ENCODE data around the gene CD80.

CD80 gene

DNA sequence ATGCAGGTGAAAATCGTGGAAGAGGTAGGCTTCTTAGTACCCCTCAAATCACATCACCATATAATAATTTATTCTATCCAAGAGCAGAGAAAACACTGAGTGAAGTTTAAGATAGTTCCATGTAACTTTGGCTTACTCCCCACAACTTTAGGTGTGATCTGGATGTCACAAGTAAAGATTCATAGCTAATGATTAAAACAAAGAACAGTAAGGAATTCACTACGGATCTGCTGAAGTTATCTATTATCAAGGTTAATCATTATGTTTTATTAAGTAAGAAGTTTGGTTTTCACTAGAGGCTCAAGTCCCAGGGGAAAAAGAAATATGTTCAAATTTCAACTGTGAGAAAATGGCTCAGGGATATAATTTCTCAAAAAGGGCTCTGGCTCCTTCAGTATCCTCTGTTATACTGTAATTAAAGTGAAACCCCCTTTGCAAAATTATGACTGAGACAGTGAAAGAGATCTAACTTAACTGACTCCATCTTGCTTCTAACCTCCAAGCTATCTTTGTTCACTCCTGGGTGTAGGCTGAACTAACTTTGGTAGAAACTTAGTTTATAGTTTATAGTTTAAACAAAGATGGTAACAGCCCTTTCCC lies 17.1 kb downstream of the CD80 start:
- FAIRE-seq = no peak

DNA sequence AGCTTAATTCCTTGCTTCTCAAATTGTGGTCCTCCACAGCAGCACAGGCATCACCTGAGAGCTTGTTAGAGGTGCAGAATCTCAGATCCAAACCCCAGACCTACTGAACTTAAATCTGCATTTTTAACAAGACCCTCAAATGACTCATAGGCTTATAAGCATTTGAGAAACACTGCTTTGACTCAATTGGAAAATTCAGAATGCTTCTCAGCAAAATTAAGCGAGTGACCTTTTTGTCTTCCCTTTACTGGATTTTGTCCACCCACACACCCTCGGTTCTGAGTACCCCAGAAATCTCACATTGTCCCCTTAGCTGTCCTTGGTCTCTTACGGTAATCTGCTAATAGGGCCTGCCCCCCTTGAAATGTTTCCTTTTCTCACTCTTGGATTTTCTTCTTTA lies 17.9 kb downstream of the CD80 start:
- FAIRE-seq = no peak

DNA sequence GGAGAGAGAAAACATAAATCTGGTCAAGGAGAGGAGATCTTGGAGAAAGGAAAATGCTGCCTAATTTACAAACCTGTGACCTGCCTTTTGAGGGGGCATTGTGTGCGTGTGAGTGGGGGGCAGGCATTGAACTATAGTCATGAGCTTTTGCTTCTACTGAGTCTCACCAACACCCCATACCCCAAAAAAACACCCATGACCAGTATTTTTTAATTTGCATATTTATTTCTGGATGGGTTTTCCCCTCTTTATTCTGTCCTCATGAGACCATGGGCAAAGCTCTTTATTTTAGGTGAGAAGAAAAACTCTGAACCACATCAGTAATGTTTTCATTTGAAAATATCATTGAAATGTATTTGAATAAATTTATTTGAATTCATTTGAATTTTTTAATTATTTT lies 20.6 kb downstream of the CD80 start:
- FAIRE-seq = no peak

DNA sequence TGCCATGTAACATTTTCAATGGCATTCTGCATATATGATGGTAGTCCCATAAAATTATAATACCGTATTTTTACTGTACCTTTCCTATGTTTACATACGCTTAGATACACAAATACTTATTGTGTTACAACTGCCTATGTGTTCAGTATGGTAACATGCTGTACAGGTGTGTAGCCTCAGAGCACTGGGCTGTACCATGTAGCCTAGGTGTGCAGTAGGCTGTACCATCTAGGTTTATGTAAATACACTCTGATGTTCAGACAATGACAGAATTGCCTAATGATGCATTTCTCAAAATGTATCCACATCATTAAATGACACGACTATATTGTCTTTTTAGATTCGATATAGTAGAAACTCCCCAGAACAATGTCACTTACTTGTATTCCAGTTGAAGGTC lies 22.7 kb downstream of the CD80 start:
- no peak for FAIRE-seq

DNA sequence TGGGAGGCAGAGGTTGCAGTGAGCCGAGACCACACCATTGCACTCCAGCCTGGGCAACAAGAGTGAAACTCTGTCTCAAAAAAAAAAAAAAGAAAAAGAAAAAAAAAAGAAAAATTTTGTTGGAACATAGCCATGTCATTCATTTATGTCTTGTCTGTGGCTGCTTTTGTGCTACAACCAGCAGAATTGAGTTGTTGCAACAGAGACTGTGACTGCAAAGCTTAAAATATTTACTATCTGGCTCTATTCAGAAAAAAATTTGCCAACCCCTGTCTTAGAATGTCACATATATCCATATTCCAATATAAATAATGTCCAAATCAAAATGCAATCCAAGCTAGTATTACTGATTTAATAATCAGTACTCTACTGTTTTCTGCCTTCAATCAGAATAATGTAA lies 25.1 kb downstream of the CD80 start:
- no peak for FAIRE-seq

DNA sequence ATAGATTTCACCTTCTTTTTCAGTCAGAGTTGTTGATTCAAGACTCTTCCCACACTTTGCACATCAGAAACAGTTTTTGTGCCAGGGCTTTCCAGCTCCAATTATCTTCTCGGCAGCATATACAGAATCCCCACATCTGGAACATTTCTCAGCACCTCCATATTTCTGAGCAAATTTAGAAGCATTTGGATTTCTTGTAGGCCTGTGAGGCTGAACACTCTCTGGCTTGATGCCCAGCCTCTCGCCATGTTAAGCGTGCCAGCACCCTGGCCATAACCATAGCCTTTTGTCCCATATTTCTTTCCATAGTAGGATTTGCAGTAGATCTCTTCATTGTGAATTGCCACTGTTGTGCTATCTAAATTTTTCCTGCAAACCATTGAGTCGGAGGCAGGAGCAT lies 28.3 kb downstream of the CD80 start:
- no peak for FAIRE-seq

DNA sequence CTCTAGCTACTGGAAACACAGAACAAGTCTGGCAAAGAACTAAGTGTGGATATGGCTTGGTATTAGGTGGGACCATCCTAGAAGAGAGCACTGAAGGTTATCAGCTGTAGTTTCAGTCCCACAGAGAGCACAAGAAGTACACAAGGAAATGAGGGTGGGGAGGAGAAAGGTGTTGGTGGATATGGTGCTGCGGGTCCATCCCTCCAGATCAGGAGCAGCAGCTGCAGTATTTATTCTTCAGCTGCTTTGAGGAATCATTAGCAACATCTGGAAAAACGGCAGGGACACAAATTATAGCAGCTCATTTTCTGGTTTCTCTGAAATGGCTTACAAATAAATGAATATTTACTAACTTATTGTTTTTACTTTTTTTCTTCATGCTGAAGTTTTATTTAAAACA lies 29.0 kb downstream of the CD80 start:
- FAIRE-seq = no peak

DNA sequence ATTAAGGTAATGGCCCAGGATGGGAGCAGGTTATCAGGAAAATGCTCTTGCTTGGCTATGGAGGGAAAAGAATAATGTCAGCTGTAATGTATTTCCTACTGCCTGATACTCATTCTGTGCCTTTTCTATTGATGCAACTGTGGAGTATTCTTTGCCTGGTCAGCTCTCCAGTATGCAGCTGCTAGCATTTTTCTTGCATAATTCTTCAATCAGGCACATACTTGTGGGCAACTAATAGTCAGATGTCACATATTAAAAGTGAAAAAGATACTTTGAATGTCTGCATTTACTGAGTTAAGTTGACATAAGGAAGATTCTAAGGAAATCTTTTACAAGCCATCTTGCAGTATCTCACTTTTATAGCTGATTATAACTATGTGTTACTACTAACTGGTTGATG lies 29.5 kb downstream of the CD80 start:
- FAIRE-seq = no peak

DNA sequence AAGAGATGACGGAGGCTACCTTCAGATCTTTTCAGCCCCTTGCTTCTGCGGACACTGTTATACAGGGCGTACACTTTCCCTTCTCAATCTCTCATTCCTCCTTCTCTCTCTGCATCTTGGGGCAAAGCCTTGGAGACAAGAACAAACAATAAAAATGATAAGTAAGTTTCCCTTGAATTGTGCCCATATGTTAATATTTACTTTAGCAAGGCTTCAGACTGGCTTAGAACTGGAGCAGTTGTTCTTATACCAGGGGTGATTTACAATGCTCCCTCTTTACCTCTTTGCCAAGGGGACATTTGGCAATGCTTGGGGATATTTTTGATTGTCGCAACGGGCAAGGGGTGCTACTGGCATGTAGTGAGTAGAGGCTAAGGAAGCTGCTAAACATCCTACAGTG lies 31.7 kb downstream of the CD80 start:
- no peak for FAIRE-seq

DNA sequence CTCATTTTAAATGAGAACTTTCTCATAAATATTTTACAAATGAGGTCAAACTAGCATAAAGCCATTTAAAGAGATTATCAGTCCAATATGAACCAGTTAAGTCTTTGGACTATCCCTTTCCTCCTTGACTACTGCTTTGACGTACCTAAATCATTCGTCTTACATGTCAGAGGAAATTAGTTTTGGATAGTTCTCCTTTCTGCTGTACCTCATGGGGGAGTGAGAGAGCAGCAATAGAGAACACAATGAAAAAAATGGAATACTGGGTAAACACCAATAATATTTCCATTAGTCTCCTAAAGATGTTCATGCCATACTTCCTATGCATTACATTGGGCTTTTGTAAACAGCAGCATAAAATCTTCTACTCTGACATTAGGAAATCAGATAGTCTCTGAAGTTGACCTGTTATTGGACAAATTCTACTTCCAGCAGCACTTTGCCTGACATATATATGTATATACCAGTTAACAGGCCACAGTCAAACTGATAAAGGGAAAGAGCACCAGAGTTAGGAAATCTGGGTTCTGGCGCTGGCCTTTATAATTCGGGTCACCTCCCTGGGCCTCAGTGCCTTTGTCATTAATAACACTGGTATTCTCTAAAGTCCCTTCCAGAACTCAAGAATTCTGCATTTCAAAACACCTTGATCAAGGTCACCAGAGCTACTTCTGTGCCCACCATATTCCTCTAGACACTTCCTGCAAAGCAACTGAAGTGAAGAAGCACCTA lies 34.3 kb downstream of the CD80 start:
- FAIRE-seq = no peak

DNA sequence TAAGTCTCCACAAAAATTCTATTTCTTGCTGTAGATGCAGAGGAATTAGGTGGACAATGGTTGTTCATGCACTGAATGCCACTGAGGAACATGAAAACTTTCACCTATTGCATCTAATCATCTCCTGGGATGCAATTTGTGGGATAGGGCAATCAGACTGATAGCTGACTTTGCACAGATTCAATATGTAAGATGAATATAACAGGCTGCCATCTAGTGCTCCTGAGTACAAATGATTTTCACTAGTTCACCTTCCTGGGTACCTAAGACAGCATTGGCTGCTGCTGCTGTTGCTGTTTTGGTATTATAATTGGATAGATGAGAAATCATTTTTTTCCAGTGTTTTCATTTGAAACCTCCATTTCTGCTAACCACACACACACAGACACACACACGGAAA lies 41.4 kb downstream of the CD80 start:
- no peak for FAIRE-seq

DNA sequence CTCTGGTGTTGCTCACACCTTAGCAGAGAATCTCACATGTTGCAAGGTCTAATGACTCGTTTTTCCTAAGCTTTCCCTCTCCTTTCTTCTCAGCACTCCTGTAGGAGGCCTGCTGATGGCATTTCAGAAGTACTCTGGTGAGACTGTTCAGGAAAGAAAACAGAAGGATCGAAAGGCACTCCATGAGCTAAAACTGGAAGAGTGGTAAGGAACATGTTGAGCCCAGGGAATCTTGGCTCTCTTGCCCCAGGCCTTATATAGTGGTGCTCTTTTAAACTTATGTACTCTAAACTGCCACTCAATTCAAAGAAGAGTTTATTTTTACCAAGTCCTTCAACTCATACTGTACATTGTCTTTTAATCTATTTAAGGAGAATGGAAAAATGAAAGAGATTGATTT lies 42.3 kb downstream of the CD80 start:
- no peak for FAIRE-seq

DNA sequence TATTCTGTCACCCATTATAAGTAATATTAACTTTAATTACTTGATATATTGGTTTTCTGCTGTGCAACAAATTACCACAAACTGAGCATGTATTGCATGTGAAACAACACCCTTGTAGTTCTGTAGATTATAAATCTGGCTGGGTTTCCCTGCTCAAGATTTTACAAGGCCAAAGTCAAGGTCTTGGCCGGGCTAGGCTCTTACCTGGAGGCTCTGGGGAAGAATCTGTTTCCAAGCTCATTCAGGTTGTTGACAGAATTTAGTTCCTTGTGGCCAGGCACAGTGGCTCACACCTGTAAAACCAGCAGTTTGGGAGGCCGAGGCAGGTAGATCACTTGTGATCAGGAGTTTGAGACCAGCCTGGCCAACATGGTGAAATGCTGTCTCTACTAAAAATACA lies 44.8 kb downstream of the CD80 start:
- FAIRE-seq = no peak

DNA sequence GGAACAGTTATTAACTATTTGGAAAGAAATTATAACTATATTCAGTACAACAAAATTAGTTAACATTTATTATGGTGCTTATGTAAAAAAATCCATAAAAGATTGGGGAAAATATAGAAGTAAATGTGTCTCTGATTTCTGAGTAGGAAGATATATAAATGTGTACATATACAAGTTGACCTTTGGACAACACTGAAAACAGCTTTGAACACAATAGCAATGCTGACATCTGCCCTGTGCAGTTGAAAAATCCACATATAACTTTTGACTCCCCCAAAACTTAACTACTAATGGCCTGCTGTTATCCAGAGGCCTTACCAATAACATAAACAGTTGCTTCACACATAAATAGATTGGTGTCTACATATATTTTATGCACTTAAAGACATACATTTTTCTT lies 48.7 kb downstream of the CD80 start:
- no peak for FAIRE-seq

DNA sequence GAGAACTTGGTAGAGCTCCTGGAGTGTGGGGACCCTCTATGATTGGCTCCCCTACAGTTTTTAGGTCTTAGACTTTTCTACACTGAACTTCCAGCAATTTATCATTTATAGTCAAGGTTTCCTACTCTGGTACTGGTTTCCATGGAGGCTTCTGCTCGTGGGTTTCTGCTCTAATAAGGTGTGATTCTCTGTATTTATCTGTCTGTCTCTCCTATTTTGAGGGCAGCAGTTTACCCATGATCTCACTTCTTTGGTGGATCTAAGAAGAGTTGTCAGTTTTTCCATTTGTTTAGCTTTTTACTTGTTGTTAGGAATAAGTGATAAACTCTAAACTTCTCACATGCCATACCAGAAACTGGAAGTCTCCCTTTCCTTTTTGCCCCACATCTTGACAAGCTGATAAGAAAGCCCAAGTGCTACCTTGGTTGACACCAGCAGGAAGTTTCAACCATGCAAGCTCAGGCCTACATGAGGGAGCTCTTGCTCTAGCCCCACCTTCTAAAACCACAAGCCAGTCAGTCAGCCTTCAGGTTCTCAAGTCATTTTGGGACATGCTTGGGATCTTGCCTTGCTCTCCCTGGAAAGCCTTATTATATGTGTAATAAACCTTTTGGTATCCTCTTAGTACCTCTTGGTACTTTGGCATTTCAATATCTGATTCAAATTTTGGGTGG lies 51.1 kb downstream of the CD80 start:
- no peak for FAIRE-seq

DNA sequence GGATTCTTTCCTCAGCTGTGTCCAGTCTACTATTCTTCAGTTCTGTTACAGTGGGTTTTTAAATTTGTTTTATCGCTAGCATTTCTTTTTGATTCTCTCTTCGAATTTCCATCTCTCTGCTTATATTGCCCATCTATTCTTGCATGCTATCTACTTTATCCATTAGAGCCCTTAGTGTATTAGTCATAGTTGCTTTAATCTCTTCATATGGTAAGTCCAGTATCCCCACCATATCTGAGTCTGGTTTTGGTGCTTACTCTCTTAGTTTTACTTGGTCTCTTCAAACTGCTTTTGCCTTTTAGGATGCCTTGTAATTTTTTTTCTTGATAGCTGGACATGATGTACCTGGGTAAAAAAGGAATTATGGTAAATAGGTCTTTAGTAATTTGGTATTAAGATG lies 52.0 kb downstream of the CD80 start:
- no peak for FAIRE-seq

DNA sequence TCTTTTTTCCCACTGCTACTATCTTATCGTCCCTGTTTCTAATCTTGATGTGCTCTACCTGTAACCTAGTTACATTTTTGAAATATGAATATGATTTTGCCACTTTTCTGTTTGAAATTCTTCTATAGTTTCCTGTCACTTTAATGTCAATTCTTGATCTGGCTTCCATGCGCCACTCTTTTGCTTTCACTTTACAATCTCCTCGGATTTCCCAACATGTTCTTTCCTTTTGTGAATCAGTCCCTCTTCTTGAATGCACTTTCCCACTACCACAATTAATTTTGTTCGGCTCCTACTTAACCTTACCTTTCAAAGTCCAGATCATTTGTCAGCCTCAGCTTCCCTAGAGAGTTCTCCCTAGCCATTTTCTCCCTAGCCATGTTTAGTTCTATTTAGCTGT lies 52.8 kb downstream of the CD80 start:
- no peak for FAIRE-seq

DNA sequence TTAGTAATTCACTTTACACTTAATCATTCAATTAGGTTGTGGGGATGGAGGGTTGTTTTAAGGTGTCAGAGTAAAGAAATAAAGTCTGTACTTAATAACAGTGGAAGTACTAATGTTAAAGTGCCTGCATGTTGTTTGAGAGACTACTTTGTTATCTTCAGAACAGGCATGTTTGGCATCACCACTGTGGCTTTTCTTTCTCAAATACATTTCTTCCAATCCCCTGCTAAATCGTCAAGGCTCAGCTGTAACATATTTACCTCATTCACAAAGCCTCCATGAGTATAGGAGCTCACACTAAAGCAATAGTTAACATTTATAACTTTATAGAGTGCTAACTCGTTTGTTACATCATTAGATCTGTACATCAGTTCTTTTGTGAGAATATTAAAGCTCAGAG lies 58.5 kb downstream of the CD80 start:
- no peak for FAIRE-seq

DNA sequence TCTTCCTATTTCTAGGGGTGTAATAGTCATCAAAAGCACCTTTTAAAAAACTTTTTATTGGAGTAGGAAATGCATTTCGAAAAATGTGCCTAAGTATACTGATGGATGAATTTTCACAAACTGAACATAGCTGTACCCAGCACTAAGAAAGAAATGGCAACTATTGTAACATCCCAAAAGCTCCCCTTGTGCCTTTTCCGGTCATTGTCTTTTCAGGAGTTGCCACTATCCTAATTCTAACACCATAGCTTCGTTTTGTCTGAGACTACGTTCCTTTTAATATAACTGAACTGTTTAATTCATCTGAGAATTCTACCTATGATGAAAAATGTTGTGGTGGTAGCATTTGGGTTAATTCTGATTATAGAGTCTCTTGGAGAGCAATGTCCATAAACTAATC lies 59.1 kb downstream of the CD80 start:
- no peak for FAIRE-seq

DNA sequence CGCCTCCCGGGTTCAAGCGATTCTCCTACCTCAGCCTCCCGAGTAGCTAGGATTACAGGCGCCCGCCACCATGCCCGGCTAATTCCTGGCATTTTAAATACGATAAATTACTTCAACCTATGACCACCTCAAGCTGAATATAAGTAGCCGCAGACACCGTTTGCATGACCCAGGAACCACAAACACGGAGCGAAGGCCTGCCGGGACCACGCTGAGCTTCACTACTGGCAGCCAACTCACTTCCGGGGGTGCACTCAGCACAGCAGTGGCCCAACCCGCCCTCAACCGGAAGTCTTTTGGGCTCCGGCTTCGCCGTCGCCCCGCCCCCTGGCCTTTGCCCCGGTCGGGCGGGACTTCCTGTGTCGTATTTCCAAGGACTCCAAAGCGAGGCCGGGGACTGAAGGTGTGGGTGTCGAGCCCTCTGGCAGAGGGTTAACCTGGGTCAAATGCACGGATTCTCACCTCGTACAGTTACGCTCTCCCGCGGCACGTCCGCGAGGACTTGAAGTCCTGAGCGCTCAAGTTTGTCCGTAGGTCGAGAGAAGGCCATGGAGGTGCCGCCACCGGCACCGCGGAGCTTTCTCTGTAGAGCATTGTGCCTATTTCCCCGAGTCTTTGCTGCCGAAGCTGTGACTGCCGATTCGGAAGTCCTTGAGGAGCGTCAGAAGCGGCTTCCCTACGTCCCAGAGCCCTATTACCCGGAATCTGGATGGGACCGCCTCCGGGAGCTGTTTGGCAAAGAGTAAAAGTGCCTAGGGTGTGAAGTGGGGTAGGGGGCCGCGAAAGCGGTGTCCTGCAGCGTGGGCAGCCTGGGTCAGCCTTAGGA lies 61.0 kb downstream of the CD80 start, which contains the start of gene TIMMDC1:
TIMMDC1 (plus strand) TSS at position 362 of the 826 bp plus-strand sequence; CDS start at position 549, 187 bp downstream.
- no peak for FAIRE-seq

DNA sequence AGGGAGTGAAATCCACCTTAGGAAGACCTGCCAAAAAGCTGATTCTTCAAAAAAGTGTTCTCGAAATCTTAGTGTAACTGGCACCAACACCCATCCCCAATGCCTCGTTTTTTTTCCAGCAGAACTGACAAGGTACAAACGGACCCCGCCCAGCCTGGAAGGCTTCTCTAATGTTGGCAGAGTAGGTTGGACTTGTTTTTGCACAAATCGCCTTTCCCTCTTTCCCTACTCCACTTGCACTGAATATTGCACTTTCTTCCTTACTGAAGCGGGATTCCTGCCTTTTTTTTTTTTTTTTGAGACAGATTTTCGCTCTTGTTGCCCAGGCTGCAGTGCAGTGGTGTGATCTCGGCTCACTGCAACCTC lies 61.6 kb downstream of the CD80 start:
- FAIRE-seq = no peak

DNA sequence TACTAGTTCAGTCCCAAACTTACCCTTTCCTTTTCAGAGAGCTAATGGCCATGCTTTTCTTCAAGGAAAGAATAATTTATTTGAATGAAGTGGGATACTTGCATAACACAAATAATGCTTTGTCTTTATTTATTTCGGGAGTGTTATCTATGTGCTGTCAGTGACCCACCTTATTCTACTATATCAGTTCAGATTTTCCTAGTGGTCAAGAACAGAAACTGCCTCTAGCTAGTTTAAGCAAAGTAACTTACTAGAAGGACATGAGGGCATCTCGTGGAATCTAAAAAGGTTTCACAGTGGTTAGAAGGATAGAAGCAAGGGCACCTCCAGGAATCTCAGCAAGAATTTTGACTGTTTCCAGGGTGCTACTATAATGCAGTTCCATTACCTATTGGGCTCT lies 64.8 kb downstream of the CD80 start:
- FAIRE-seq = no peak

DNA sequence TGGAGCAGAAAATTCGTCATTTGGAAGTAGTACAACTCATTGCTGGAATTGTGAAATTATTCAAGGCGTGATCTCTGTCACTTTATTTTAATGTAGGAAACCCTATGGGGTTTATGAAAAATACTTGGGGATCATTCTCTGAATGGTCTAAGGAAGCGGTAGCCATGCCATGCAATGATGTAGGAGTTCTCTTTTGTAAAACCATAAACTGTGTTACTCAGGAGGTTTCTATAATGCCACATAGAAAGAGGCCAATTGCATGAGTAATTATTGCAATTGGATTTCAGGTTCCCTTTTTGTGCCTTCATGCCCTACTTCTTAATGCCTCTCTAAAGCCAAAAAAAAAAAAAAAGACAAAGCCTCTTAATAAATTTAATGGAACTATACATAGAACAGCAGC lies 66.6 kb downstream of the CD80 start:
- FAIRE-seq = no peak

DNA sequence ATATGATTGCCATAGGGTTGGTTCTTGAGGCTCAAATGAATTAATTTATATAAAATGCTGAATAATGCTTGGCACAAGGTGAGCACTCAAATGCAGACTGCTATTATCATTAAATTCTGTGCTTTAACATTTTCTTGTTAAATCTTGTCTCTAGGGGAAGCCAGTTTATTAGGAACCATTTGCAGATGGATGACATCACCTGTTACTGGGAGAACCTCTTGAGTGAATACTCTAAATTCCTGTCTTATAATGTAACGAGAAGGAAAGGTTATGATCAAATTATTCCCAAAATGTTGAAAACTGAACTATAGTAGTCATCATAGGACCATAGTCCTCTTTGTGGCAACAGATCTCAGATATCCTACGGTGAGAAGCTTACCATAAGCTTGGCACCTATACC lies 67.3 kb downstream of the CD80 start:
- no peak for FAIRE-seq

Data from colon (tissue), 2 donors.